22Rv1 (cell line): ENCODE measurements around the gene GPRIN1.

Source experiments
- H3K27ac ChIP-seq: fragments of 450-650 bp; 2 replicates; pipeline ENCODE4 v1.5.1; 2017
- CTCF ChIP-seq: fragments of 450-650 bp; IDR thresholded peaks from 2 replicates; pipeline ENCODE4 v1.5.1; 2017; ENCODE audit warnings: mild to moderate bottlenecking
- ZFX ChIP-seq: fragments of 450-650 bp; IDR thresholded peaks from 2 replicates; pipeline ENCODE4 v1.6.1; 2017; ENCODE audit warnings: antibody characterized with exemption, borderline replicate concordance

Gene GPRIN1

GRCh38 chr5:176614805-176615478, 5.0 kb upstream of the GPRIN1 start:
- TF ChIP-seq ZFX (no peak), CTCF (no peak)
- H3K27ac ChIP-seq = no peak overlapping the region

- TF ChIP-seq ZFX (no peak), CTCF (no peak)
- H3K27ac ChIP-seq = no peak overlapping the region
These were observed 2.9 kb upstream of the GPRIN1 start for GRCh38 chr5:176612855-176613254.

GRCh38 chr5:176612008-176612407, 2.1 kb upstream of the GPRIN1 start:
- H3K27ac ChIP-seq = no peak overlapping the region
- TF ChIP-seq CTCF = no peak

- no peak overlapping the region for H3K27ac ChIP-seq
- no peak for TF ChIP-seq ZFX
- no peak for TF ChIP-seq CTCF
These were observed 1.5 kb upstream of the GPRIN1 start for GRCh38 chr5:176611435-176611834.

- H3K27ac ChIP-seq = peak overlapping the region; percentile 83
- TF ChIP-seq ZFX = no peak
- TF ChIP-seq CTCF = no peak; the same call in 1 of the 2 replicates
These were observed 448 bp upstream of the GPRIN1 start for GRCh38 chr5:176610435-176610773.

GRCh38 chr5:176608937-176609723, 826 bp downstream of the GPRIN1 start:
- peak overlapping the region; percentile 83 for H3K27ac ChIP-seq

More at GRCh38 chr5:176608937-176609723, 826 bp downstream of the GPRIN1 start:
- TF ChIP-seq CTCF (no peak), ZFX (no peak)
